HL-60/S4 treated with phorbol 12-myristate 13-acetate at 8.2 ng/mL for 4 days and 3 days (cell line): ENCODE measurements around the gene ZNF446.
"Not testable (repeated sequence)": the region's sequence is repeated elsewhere in the genome, so short reads cannot be mapped to it uniquely, and the experiment has no call there.

Experiments used
- in situ Hi-C: fragments of 300-500 bp; cut with MboI; formaldehyde crosslinking; loops from 2 replicates; pipeline ENCODE4 v1.15.0; 2022; ENCODE audit warnings: low sequenced_read_pairs

The ZNF446 gene

GRCh38 chr19:58469241-58470013 lies 6.7 kb upstream of the ZNF446 start:
- in situ Hi-C loops = no loop called here

GRCh38 chr19:58470837-58471543 lies 5.2 kb upstream of the ZNF446 start:
- in situ Hi-C loops = not testable (repeated sequence)

GRCh38 chr19:58471736-58472135 lies 4.4 kb upstream of the ZNF446 start:
- in situ Hi-C loops = no loop called here

- in situ Hi-C loops = no loop called here
Measured at GRCh38 chr19:58473775-58474174, 2.4 kb upstream of the ZNF446 start.

- in situ Hi-C loops = no loop called here
Measured at GRCh38 chr19:58474291-58474996, 1.7 kb upstream of the ZNF446 start.

GRCh38 chr19:58474997-58475713 lies 997 bp upstream of the ZNF446 start:
- in situ Hi-C loops = no loop called here

GRCh38 chr19:58476498-58477015 lies 405 bp downstream of the ZNF446 start:
- in situ Hi-C loops = no loop called here

GRCh38 chr19:58477130-58477529 lies 978 bp downstream of the ZNF446 start:
- in situ Hi-C loops = no loop called here

- in situ Hi-C loops = no loop called here
Measured at GRCh38 chr19:58477871-58478270, 1.7 kb downstream of the ZNF446 start.

GRCh38 chr19:58479303-58479702 lies 3.2 kb downstream of the ZNF446 start:
- in situ Hi-C loops = no loop called here

GRCh38 chr19:58479736-58480480 lies 3.8 kb downstream of the ZNF446 start:
- in situ Hi-C loops = no loop called here

GRCh38 chr19:58480481-58480830 lies 4.3 kb downstream of the ZNF446 start:
- in situ Hi-C loops = no loop called here

- in situ Hi-C loops = no loop called here
Measured at GRCh38 chr19:58480831-58481230, 4.7 kb downstream of the ZNF446 start.

GRCh38 chr19:58482372-58482771 lies 6.2 kb downstream of the ZNF446 start:
- in situ Hi-C loops = no loop called here

- in situ Hi-C loops = no loop called here
Measured at GRCh38 chr19:58483776-58484175, 7.6 kb downstream of the ZNF446 start.

- in situ Hi-C loops = not testable (repeated sequence)
Measured at GRCh38 chr19:58484349-58484748, 8.2 kb downstream of the ZNF446 start.

GRCh38 chr19:58491393-58491792 lies 15.2 kb downstream of the ZNF446 start:
- in situ Hi-C loops = no loop called here

- in situ Hi-C loops = no loop called here
Measured at GRCh38 chr19:58492265-58492664, 16.1 kb downstream of the ZNF446 start.

- in situ Hi-C loops = no loop called here
Measured at GRCh38 chr19:58497634-58498170, 21.6 kb downstream of the ZNF446 start.
